Muscle of leg (tissue), 9 donors: ENCODE data around the gene MASP2. TPM values are rescaled to one million over a fixed set of nuclear protein-coding genes. Genes with fewer than 3 reads are reported as not detected.

Source experiments
- polyA plus RNA-seq, 8 donors: library from polyadenylated mRNA; unstranded; fragments of 120-200 nt; gene quantifications; one replicate each; pipeline versions ENCODE4 v1.2.1 to v1.2.3, GENCODE V29; 2013; ENCODE audit warnings: inconsistent platforms in 1 of 8, low replicate concordance in 1 of 8; ENCODE audit not compliant: insufficient read length in 8 of 8, insufficient read depth in 1 of 8
- total RNA-seq: library from RNA; stranded (reverse); fragments of 120-200 nt; gene quantifications from one replicate; pipeline ENCODE4 v1.2.4, GENCODE V29; 2013

The MASP2 gene
- total and polyA plus RNA-seq, 9 donors, result 1.1 to 6.9 (median 2.6) TPM; not detected in 1

Other genes with a start within 250 kb of the MASP2 start
- 44.3 TPM for gene TARDBP, start 34.6 kb downstream of the MASP2 start, total RNA-seq
- 100 to 1,000 TPM; 164 to 216 (median 205) TPM for gene TARDBP, start 34.6 kb downstream of the MASP2 start, polyA plus RNA-seq
- 17.7 TPM for gene SRM, start 12.8 kb upstream of the MASP2 start, total RNA-seq
- gene SRM, start 12.8 kb upstream of the MASP2 start, polyA plus RNA-seq, result 10 to 100 TPM; 67.1 to 89.3 (median 72.3) TPM
- 46.5 TPM for gene EXOSC10, start 52.6 kb upstream of the MASP2 start, total RNA-seq
- 10 to 100 TPM; 46.1 to 64.5 (median 54.9) TPM for gene EXOSC10, start 52.6 kb upstream of the MASP2 start, polyA plus RNA-seq
- gene ANGPTL7, start 142.1 kb upstream of the MASP2 start, total RNA-seq, result 1.2 TPM
- 1 to 10 TPM in 3 of 8 donors, under 1 TPM in 5; 0.31 to 4.4 (median 0.81) TPM for gene ANGPTL7, start 142.1 kb upstream of the MASP2 start, polyA plus RNA-seq
- gene MTOR, start 215.3 kb upstream of the MASP2 start, total RNA-seq, result 24.4 TPM
- 10 to 100 TPM; 23.5 to 33.3 (median 26.4) TPM for gene MTOR, start 215.3 kb upstream of the MASP2 start, polyA plus RNA-seq
- gene UBIAD1, start 226.0 kb upstream of the MASP2 start, total RNA-seq, result 9.8 TPM
- 10 to 100 TPM; 11.2 to 18.0 (median 14.3) TPM for gene UBIAD1, start 226.0 kb upstream of the MASP2 start, polyA plus RNA-seq